Ovary (tissue), 9 donors: ENCODE results near the gene DMXL1. TPM values are rescaled to one million over a fixed set of nuclear protein-coding genes. Genes with fewer than 3 reads are reported as not detected.

Experiments used
- DNase-seq, 5 donors: peaks; one replicate each; pipeline ENCODE4 v3.0.0-alpha.2; 2019 to 2020
- H3K27ac ChIP-seq, 2 donors: fragments of 200-600 bp; one replicate each; pipeline versions ENCODE4 v1.5.1 to v1.8.0; 2019 to 2022
- H3K27me3 ChIP-seq: fragments of 200-600 bp; one replicate; pipeline ENCODE4 v1.8.0; 2022
- H3K36me3 ChIP-seq: fragments of 200-600 bp; sonication (generic); one replicate; pipeline ENCODE4 v1.5.1; 2019
- H3K4me1 ChIP-seq: one replicate; pipeline ENCODE4 v1.8.1; 2013; ENCODE audit warnings: mild to moderate bottlenecking, moderate library complexity; ENCODE audit not compliant: insufficient read depth
- H3K4me3 ChIP-seq: fragments of 200-600 bp; sonication (generic); one replicate; pipeline ENCODE4 v1.5.1; 2017
- H3K9me3 ChIP-seq, 2 donors: fragments of 200-600 bp in 1 of 2; sonication (generic) in 1 of 2; one replicate each; pipeline versions ENCODE4 v1.5.1 to v1.8.1; 2013 to 2019; ENCODE audit warnings: mild to moderate bottlenecking in 1 of 2, moderate library complexity in 1 of 2
- EP300 ChIP-seq: sonication (generic); formaldehyde crosslinking; IDR thresholded peaks from one replicate; pipeline ENCODE4 v1.6.1; 2017; ENCODE audit warnings: antibody characterized with exemption
- POLR2A ChIP-seq: fragments of 450-650 bp; IDR thresholded peaks from one replicate; pipeline ENCODE4 v1.6.1; 2017; ENCODE audit warnings: antibody characterized with exemption, mild to moderate bottlenecking, moderate library complexity
- WGBS, 3 donors: extraction: QIAGEN DNeasy Blood & Tissue Kit in 1 of 3; methylation state at CpG; one replicate each; pipeline versions ENCODE4 v1.1.5 to v1.1.7; 2013 to 2017; 5-methylcytosine and 5-hydroxymethylcytosine counted together
- intact Hi-C, 4 donors: fragments of 100-400 bp; cut with DNase I; formaldehyde crosslinking; loops; one replicate each; pipeline versions ENCODE4 v1.11.0 to v1.15.1; 2022 to 2023
- polyA plus RNA-seq, 2 donors: library from polyadenylated mRNA; stranded (reverse); fragments of 200-250 nt in 1 of 2; fragments of 350-450 nt in 1 of 2; fragmentation: Illumina TruSeq in 1 of 2; extraction: RNeasy Lipid Tissue Mini Kit (QIAGEN cat#74804) in 1 of 2; gene quantifications; one replicate each; pipeline ENCODE4 v1.2.3, GENCODE V29; 2013 to 2014
- total RNA-seq, 7 donors: library from RNA; depleted of rRNA in 2 of 7; stranded (reverse); fragments of >200 nt in 2 of 7; fragmentation: NEBNext Ultra II Directional in 3 of 7; extraction: Animal tissue kit (Norgen Biotek cat#: 25700) in 3 of 7; gene quantifications; one replicate each; pipeline versions ENCODE4 v1.1.0 to v1.2.4, GENCODE V29; 2016 to 2023
- TF ChIP-seq, protein P1 (sequence below), 3 donors: fragments of 450-650 bp in 2 of 3; fragments of 200-600 bp in 1 of 3; IDR thresholded peaks; one replicate each; pipeline versions ENCODE4 v1.5.1 to v1.8.0; 2016 to 2022; ENCODE audit warnings: antibody characterized with exemption in 3 of 3, mild to moderate bottlenecking in 1 of 3
- donor health status: DM: no; HTN: no; CAD: no; lungs with moderate emphysema.
- donor health status: DM: no; HTN: no; CAD: no.
- donor health status: Bipolar disorder and iron deficiency.
- donor health status: DM: yes; HTN: yes; CAD: no.
- donor health status: DM: no; HTN: no; CAD: no.
- donor health status: DM: yes; HTN: yes; CAD: no.

Gene DMXL1
- total and polyA plus RNA-seq, 9 donors, result 11.9 to 50.1 (median 39.1) TPM

DNA sequence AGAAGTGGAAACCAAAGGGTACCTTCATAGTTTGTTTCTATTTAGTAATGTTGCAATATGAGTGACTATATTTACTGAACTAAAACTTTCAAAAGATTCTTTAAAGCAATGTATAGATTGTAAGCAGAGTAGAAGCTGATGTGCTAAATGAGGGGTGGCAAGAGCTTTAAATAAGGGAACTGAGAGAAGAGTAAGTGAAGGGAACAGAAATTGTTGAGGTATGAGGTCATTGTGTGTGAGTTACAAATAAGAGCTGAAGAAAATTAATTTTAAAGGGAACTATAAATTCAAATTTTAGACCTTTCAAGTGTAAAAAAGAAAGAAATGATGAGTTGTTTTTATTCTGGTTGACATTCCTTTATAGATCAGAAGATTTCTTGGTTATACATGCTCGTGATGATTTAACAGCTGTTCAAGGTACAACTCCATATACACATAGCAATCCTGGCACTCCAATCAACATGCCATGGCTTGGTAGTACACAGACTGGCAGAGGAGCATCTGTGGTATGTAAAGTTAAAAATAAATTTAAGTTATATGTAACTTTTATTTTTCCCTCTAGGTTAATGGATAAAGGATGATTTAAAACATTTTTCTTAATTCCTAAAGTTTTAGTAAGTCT, 149.8 kb downstream of the DMXL1 start:
- DNase-seq, result no peak
- no peaks in the 10 kb centered on the region for H3K4me1 ChIP-seq
- 71 to 92% (median 84%) methylated on average over 1 of the region's 1 CpG for WGBS, 3 donors
- intact Hi-C loops, result no loop called here
- H3K36me3 ChIP-seq, result no peaks in the 10 kb centered on the region
- H3K9me3 ChIP-seq, result no peaks in the 10 kb centered on the region
- H3K27me3 ChIP-seq, result no peaks in the 10 kb centered on the region
- no peak overlapping the region for H3K4me3 ChIP-seq
- no peak overlapping the region for H3K27ac ChIP-seq
- TF ChIP-seq, protein P1, sequence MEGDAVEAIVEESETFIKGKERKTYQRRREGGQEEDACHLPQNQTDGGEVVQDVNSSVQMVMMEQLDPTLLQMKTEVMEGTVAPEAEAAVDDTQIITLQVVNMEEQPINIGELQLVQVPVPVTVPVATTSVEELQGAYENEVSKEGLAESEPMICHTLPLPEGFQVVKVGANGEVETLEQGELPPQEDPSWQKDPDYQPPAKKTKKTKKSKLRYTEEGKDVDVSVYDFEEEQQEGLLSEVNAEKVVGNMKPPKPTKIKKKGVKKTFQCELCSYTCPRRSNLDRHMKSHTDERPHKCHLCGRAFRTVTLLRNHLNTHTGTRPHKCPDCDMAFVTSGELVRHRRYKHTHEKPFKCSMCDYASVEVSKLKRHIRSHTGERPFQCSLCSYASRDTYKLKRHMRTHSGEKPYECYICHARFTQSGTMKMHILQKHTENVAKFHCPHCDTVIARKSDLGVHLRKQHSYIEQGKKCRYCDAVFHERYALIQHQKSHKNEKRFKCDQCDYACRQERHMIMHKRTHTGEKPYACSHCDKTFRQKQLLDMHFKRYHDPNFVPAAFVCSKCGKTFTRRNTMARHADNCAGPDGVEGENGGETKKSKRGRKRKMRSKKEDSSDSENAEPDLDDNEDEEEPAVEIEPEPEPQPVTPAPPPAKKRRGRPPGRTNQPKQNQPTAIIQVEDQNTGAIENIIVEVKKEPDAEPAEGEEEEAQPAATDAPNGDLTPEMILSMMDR (IDR thresholded peaks at IDR 0.05), result no peak
- no peak for TF ChIP-seq POLR2A
- no peak for TF ChIP-seq EP300

DNA sequence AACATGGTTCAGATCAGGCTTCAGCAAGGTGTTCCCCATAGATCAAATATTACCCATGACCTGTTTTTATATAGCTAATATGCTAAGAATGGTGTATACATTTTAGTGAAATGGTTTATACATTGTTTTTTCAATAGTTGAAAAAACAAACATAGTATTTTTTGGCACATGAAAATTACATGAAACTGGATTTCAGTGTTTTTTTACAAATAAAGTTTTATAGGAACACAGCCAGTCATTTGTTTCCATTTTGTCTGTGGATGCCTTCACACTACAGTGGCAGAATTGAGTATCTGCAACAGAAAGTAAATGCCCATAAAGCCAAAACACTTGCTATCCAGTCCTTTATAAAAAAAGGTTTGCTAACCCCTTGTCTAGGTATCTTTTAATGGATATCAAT, 150.4 kb downstream of the DMXL1 start:
- Histone ChIP-seq H3K9me3 (no peaks in the 10 kb centered on the region), H3K4me3 (no peak overlapping the region), H3K27me3 (no peaks in the 10 kb centered on the region), H3K36me3 (no peaks in the 10 kb centered on the region), H3K4me1 (no peaks in the 10 kb centered on the region), H3K27ac (no peak overlapping the region)
- intact Hi-C loops, result no loop called here
- DNase-seq, result no peak
- TF ChIP-seq POLR2A, result no peak
- TF ChIP-seq, protein P1 (IDR thresholded peaks at IDR 0.05), result no peak
- TF ChIP-seq EP300, result no peak

DNA sequence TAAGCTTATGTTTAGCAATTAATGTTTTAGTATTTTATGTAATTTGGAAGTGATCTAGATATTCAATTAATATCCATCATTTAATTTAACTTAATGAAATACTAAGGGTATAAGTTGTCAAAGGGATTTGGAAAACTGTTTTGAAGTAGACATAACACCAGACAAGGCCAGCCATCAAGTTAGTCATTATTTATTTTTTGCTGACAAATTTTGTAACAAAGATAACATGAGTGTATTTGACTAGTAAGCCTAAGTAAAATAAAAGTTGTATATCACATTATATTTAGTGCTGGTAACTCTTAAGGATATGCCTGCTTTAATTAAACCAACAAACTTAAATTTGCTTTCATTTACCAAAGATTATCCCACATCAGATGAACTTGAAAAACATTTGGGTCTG, 159.1 kb downstream of the DMXL1 start:
- intact Hi-C loops, result no loop called here
- Histone ChIP-seq H3K9me3 (no peaks in the 10 kb centered on the region), H3K27me3 (no peaks in the 10 kb centered on the region), H3K4me3 (no peak overlapping the region), H3K27ac (no peak overlapping the region), H3K4me1 (no peaks in the 10 kb centered on the region), H3K36me3 (no peaks in the 10 kb centered on the region)
- DNase-seq, result no peak
- TF ChIP-seq, protein P1 (IDR thresholded peaks at IDR 0.05), result no peak

DNA sequence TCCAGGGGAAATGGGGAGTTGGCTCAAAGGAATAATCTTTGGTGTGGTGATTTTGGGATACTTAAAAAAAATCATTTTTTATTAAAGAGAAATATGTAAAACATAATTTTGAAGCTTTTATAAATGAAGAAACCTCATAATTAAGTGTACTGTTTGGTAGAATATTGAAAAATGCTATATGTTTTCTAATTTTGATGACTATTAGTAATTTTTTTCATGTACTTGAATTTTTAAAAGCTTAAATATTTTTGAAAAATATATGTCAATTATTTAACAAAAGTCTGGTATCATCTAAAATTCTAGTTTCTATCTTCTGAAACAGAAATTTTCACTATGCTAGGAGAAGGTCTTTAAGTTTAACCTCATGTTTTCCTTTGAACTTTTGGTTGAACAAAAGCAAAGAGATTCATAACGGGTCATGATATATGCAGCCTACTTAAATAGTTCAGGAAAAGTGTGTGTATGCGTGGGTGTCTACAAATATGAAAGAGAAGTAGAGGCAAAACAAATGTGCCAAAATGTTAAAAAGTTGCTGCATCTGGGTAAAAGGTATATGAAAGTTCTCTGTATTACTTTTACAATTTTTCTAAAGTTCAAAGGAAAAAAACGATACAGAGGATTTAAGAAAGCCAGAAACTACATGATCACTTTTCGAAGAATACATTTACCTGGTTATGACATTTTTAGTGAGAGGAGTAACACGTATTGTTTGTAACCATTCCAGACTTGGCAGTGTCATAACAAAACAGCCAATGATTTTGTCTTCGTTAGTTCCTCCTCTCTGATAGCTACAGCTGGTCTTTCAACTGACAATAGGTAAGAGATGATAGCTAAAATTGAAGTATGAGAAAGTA, 167.6 kb downstream of the DMXL1 start:
- TF ChIP-seq, protein P1 (IDR thresholded peaks at IDR 0.05), result no peak
- TF ChIP-seq EP300 (no peak), POLR2A (no peak)
- H3K27ac ChIP-seq, result no peak overlapping the region
- no peaks in the 10 kb centered on the region for H3K4me1 ChIP-seq
- no peaks in the 10 kb centered on the region for H3K36me3 ChIP-seq
- H3K9me3 ChIP-seq, result no peaks in the 10 kb centered on the region
- 79 to 84% (median 83%) methylated on average over 6 of the region's 6 CpGs for WGBS, 3 donors
- H3K4me3 ChIP-seq, result no peak overlapping the region
- H3K27me3 ChIP-seq, result no peaks in the 10 kb centered on the region
- DNase-seq, result no peak
- intact Hi-C loops, result no loop called here
